Sigmoid colon (tissue), 4 donors: ENCODE results near the gene SLCO3A1.

Experiments used
- CTCF ChIP-seq, 4 experiments: fragments of 450-650 bp in 3 of 4; fragments of 200-600 bp in 1 of 4; IDR thresholded peaks; one replicate each; pipeline ENCODE4 v1.5.1; 2016 to 2019; ENCODE audit warnings: antibody characterized with exemption in 4 of 4, mild to moderate bottlenecking in 3 of 4, moderate library complexity in 2 of 4
- POLR2A ChIP-seq, 2 donors: fragments of 450-650 bp; IDR thresholded peaks; one replicate each; pipeline ENCODE4 v1.6.1; 2016; ENCODE audit warnings: antibody characterized with exemption in 2 of 2, mild to moderate bottlenecking in 2 of 2, moderate library complexity in 2 of 2
- POLR2AphosphoS5 ChIP-seq, 4 donors: sonication (generic); formaldehyde crosslinking; IDR thresholded peaks; one replicate each; pipeline ENCODE4 v1.6.1; 2017; ENCODE audit warnings: antibody characterized with exemption in 4 of 4

- TF ChIP-seq CTCF (IDR thresholded peaks at IDR 0.05) (no peak), POLR2A (IDR thresholded peaks at IDR 0.05) (no peak), POLR2AphosphoS5 (IDR thresholded peaks at IDR 0.05) (no peak)
Observed at GRCh38 chr15:92162657-92163056, 309.1 kb downstream of the SLCO3A1 start.
